Measurements from ENCODE around the gene PHF21B. TPM values are rescaled to one million over a fixed set of nuclear protein-coding genes. Genes with fewer than 3 reads are reported as not detected.
A peak's percentile ranks its signal among the peaks of the same experiment; 100 is the strongest.

The PHF21B gene
- total and polyA plus RNA-seq, 2 of the 8 experiments (the other 6 are each of a cell fraction or from before 2014, with no cell fraction given), result 19.3 to 68.1 TPM

DNA sequence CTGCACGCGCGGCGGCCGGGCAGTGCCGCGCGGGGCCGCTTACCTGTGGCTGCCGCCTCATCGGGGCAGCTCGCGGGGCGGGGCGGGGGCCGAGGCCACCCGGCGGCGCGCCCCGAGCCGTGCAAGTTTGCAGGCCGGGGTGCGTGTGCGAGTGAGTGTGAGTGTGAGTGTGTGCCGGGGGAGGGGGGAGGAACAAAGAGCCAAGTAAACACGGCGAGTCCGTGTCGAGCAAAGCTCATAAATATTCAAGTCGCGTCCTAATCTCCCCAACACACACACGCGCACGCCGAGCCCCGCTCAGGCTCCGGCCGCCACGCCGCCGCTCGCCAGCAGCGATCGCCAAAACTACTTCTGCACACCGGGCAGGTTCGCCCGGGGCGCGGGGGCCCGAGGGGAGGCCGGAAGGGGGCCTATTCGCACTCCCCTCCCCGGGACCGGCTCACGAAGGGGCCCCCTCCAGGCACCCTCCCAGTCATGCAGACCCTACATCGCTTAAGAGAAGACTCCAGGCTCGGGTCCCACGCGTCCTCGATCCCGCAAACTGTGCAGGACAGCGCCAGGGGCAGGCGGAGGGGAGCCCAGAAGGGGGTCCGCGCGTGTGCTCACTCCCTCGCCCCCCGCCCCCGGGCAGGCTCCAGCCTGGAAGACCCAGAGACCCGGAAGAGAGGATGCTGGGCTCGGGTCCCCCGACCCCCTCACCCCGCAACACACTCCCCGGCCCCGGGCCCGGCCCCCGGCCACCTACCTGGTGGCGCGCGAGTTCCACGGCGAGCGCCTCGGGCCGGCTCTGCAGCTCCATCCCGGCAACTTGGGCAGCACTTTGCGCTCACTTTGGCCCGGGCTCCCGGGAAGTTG is 827 bp downstream of the PHF21B start:
- Histone ChIP-seq H3K4ac (replicated peaks; ENCODE audit: insufficient read length, low read depth, low read length) (no peak overlapping the region), H3K9ac (replicated peaks in 1 of 4; ENCODE audit: extremely low read depth in 1 of 4, low read depth in 3 of 4, low read length in 3 of 4) (peak overlapping the region; percentile 73 to 90 (median 78)), H3K27me3 (replicated peaks in 1 of 4; ENCODE audit: control insufficient read depth in 3 of 4, extremely low read depth in 1 of 4, insufficient read depth in 3 of 4, low read length in 3 of 4) (no peaks in the 10 kb centered on the region; a peak in 1 of 7 replicates), H4K91ac (replicated peaks; ENCODE audit: insufficient read length, low read length) (peak overlapping the region; percentile 56), H3K36me3 (ENCODE audit: control insufficient read depth in 2 of 4, insufficient read depth in 4 of 4, low read length in 3 of 4) (peaks cover 0 to 24% (median 11%) of the 10 kb centered on the region in 4 experiments; a peak in 5 of 8 replicates), H3K4me1 (replicated peaks in 1 of 4; ENCODE audit: control insufficient read depth in 3 of 4, insufficient read depth in 4 of 4, low read length in 3 of 4) (peaks cover 7 to 24% (median 14%) of the 10 kb centered on the region in 4 experiments), H3K23me2 (ENCODE audit: low read depth, low read length) (peaks cover 6% of the 10 kb centered on the region; the same call in 1 of the 2 replicates), H3K4me2 (ENCODE audit: insufficient read depth in 1 of 2, low read depth in 2 of 2, low read length in 2 of 2) (peak overlapping the region; percentile 73 to 76), H3K23ac (ENCODE audit: insufficient read length) (no peak overlapping the region), H3K14ac (ENCODE audit: insufficient read length) (no peak overlapping the region), H3K18ac (ENCODE audit: extremely low read depth, low read length) (peak overlapping the region; percentile 83), H3K9me3 (ENCODE audit: insufficient read depth in 2 of 2, low read depth in 1 of 2, low read length in 1 of 2) (no peaks in the 10 kb centered on the region), H3K79me2 (ENCODE audit: control insufficient read depth in 1 of 2, insufficient read depth in 2 of 2, low read length in 2 of 2) (peaks cover 20 to 37% of the 10 kb centered on the region in 2 experiments), H3K56ac (replicated peaks; ENCODE audit: insufficient read length, low read depth, low read length) (peak overlapping the region; percentile 27), H2BK20ac (ENCODE audit: low read length) (no peak overlapping the region), H2AFZ (ENCODE audit: low read length) (no peak overlapping the region), H2BK15ac (ENCODE audit: low read length) (no peak overlapping the region), H3K27ac (ENCODE audit: low read depth, low read length) (peak overlapping the region; percentile 71), H2BK5ac (ENCODE audit: low read depth, low read length) (peak overlapping the region; percentile 52; the same call in 1 of the 2 replicates), H3K4me3 (ENCODE audit: extremely low read depth in 1 of 4, insufficient read depth in 2 of 4, low read depth in 3 of 4, low read length in 4 of 4) (peak overlapping the region; percentile 78 to 96 (median 86)), H4K5ac (ENCODE audit: insufficient read length, low read depth, low read length) (peak overlapping the region; percentile 73), H4K8ac (ENCODE audit: extremely low read depth, insufficient read depth, low read length) (peak overlapping the region; percentile 76), H4K20me1 (replicated peaks in 1 of 2; ENCODE audit: control insufficient read depth in 1 of 2, insufficient read depth in 2 of 2, low read length in 2 of 2) (peaks cover 9 to 11% of the 10 kb centered on the region in 2 experiments), H2BK120ac (replicated peaks; ENCODE audit: low read depth, low read length) (no peak overlapping the region), H2AK5ac (ENCODE audit: low read depth, low read length) (no peak overlapping the region), H2BK12ac (ENCODE audit: low read depth, low read length) (no peak overlapping the region), H3K79me1 (ENCODE audit: low read depth, low read length) (peaks cover 10% of the 10 kb centered on the region)
- WGBS, 2 experiments (ENCODE audit: extremely low coverage in 1 of 2, insufficient coverage in 1 of 2, insufficient read length in 1 of 2, insufficient replicate concordance in 2 of 2, low coverage in 1 of 2, low lambda C conversion rate in 2 of 2, missing lambda C conversion rate in 1 of 2), result 2% methylated on average over 53 of the region's 90 CpGs; no CpG with 5 or more reads in 1 of the 2 experiments
- POLR2A ChIA-PET (ENCODE audit: partially characterized antibody), result interaction anchor here (0.7 to 9.0 kb wide), 28 partner anchors 8 to 203 kb away, joined by 3 to 208 read pairs (median 6); partner anchors contain the start of gene NUP50
- no peak for DNase-seq (ENCODE audit: low read depth in 1 of 2, low spot score in 2 of 2)
- CTCF ChIA-PET (ENCODE audit: partially characterized antibody), result interaction anchor here (0.6 to 1.5 kb wide), 5 partner anchors 14 to 236 kb away, joined by 3 to 5 read pairs (median 3); no protein-coding TSS in a partner anchor
- FAIRE-seq, result no peak
- TF ChIP-seq HDAC2 (IDR thresholded peaks at IDR 0.05; ENCODE audit: borderline replicate concordance in 1 of 2, low read depth in 2 of 2, low read length in 2 of 2), result 0 out of 4 replicates have a peak, but pooled peaks of 1 of the 2 experiments have one; percentile 20
- TF ChIP-seq, protein P1, sequence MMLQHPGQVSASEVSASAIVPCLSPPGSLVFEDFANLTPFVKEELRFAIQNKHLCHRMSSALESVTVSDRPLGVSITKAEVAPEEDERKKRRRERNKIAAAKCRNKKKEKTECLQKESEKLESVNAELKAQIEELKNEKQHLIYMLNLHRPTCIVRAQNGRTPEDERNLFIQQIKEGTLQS (IDR thresholded peaks at IDR 0.05; ENCODE audit: insufficient read depth, low read depth, low read length), result no peak
- peak; percentile 35 for TF ChIP-seq ASH2L (IDR thresholded peaks at IDR 0.05; ENCODE audit: low read length)
- peak in 1 of 2 experiments; percentile 5; a peak in 1 of 3 replicates for TF ChIP-seq POLR2A (IDR thresholded peaks at IDR 0.05; ENCODE audit: control extremely low read depth in 1 of 2, low read depth in 2 of 2, low read length in 2 of 2)
- TF ChIP-seq ATF2 (IDR thresholded peaks at IDR 0.05; ENCODE audit: low read length), result no peak
- TF ChIP-seq CBX8 (IDR thresholded peaks at IDR 0.05; ENCODE audit: borderline replicate concordance, low read depth, low read length), result no peak
- peak; percentile 16; the same call in 1 of the 2 replicates for TF ChIP-seq BACH1 (IDR thresholded peaks at IDR 0.05; ENCODE audit: low read length)
- TF ChIP-seq TAF7 (optimal IDR thresholded peaks at IDR 0.05; ENCODE audit: borderline replicate concordance, low read depth, low read length), result peak; percentile 28

All from H1 (cell line).